DMS 273 (cell line): Measurements from ENCODE around the gene KCNK18.
"Not testable (repeated sequence)": the region's sequence is repeated elsewhere in the genome, so short reads cannot be mapped to it uniquely, and the experiment has no call there.

Source experiments
- DNase-seq: peaks from one replicate; lab custom pipeline; 2025; ENCODE audit not compliant: unreplicated experiment; lab: John Stamatoyannopoulos, UW

Gene KCNK18

DNA sequence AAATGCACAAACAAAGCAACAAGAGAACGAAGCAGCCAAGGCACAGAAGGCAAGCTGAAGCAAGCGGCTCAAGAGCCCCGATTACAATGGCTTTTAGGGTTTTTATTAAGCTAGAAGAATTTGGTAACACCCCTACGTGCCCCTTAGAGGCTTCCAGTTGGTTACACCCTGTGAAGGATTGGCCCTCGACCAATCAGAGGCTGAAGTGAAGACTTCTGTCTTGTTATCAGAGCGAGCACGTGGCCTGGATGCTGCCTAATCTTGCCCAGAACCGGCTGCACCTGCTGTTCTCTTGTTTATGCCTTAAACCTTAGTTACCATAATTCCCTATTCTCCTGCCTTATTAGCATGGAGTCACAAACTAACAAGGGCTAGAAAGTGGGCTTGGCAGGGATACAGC lies 21.4 kb downstream of the KCNK18 start:
- peak; percentile 84 for DNase-seq

DNA sequence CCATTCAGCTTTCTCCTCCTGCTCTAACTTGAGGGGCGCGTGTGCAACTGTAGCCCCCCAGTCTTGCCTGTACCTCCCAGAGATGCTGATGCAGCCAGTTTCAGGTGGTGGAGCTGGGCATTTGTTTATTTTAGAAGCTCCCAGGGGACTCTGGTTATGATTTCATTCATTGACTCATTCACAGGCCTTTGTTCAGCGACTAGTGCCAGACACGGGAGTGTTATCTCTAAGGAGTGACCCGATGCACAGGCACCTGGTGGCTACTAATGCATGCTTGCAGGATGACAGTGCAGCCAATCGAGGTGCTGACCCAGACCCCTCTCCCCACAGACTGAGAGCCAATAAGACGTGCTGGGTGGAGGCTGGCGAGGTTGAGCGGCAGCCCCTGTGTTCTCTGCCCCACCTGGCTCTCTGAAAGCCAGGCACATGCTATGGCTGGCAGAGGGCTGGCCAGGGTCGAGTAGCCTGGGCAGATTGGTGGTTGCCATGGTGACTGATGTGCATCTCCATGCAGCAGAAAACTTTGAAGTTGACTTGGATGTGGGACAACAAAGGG lies 23.9 kb downstream of the KCNK18 start:
- DNase-seq, result peak; percentile 62

DNA sequence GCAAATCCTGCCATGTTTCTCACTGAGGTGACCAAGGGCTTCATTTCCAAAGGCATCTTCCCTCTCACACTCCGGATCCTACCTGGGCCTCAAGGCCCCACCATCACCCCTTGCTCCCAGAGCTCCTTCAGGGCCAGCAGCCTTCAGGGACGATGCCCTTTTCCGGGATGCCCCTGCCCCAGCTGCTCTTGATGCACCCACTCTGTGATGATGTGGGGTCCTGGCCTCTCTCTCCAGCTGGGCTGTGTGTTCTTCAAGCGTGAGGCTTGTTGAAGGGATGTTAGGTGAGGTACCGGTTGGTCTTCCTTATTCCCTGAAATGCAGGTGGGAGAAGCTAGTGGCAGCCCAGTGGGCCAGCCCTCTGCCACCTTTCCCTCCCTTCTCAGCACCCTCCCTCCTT lies 25.3 kb downstream of the KCNK18 start:
- no peak for DNase-seq

DNA sequence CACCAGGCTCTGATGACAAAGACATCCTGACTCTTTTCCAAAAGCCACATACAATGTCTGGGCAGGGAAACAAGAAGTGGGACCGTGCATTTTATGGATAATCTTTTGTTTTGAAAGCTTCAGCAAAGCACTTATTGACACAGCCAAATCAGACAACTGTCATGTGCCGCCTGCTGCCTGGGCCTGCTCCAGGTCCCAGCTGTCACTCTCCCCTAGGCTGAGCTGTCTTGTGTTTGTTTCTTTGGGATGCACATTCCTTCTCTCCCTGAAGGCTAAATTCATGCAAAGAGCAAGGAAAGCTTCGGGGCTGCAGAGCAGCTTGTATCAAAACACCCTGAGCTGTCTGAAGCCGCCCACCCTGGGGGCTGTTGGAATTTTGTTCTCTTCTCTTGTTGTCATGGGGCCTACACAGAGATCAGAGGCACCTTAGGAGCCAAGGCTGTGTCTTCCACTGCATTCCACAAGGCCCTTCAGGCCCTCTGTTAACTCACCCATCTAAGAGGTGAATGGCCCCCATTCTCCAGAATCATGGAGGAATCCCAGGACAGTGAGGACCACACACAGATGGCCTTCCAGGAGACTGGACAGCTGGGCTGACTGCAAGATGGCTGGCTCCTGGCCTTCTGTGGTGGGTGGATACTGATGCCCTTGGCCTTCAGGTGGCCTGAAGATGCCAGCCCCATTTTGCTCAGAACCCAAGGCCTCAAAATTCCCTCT lies 25.8 kb downstream of the KCNK18 start:
- peak; percentile 24 for DNase-seq

DNA sequence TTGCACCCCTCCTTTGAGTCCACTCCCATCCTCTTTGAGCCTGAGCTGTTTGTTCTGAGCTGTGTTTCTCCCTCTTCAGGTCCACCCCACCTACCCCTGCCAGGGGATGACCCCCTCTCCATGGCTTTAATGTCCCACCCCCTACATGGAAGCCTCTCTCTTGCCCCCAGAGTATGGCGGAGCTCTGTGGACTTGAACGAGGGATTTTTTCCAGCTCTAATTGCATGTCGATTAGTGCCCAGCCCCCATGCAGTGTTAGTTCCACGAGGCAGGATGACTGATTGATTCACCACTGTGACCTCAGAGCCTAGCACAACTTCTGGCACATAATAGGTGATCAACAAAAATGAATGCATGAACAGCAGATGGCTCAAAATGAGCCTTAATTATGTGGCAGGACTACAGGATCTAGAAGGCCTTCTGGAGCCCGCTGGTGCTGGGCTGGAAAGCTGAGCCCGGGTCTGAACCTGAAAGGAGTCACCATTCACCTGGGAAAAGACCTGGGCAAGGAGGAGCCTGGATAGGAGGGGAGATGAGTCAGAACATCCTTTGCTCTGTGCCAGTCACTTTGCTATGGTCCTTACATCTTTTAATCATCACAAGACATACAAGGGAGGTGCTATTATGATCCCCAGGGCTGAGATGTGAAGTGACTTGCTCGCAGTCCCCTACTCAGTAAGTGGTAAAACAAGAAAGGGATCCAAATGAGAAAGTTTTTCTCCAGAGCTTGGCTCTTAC lies 26.6 kb downstream of the KCNK18 start:
- DNase-seq, result peak; percentile 5

DNA sequence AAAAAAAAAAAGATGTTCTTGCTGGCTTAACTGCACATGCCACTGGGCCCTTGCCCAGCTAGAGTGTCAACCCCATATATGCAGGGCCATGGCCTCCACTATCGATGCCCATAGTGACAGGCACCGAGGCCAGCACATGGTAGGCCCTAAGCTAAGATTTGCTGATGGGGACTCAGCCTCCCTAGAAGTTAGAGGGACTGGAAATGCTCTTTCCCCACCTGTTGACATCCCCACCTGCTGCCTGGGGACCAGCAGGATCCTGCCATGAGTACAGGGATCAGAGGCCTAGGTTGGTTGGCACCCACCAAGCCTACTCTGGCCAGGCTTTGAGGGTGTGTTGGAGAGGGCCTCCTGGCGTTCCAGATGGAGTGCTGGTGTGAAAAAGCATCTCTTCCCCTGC lies 27.6 kb downstream of the KCNK18 start:
- no peak for DNase-seq

DNA sequence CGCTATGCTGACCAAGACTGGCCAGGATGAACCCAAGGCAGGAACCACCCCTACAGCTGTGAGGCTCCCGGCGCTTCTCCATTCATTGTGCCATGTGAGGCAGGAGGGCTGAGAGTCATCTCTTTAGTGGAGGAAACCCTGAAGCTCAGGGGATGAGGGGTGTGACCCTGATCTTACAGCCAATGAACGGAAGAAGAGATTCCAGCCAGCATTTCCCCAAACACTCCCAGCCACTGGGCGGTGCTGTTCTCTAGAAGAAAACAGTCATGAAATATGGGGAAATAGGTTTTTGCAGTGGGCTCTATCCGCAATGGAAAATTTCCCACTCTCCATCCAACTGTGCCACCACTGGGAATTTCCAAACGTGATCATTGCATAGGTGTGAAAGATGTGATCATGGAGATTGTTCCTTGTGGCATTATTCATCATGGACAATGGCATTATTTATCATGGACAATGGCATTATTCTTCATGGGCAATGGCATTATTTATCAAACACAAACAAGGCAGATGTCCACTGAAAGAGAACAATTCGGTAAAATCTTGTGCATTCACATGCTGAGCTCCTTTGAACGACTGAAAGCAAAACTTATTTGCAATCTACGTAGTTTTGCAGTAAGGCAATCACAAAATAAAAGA lies 29.6 kb downstream of the KCNK18 start:
- peak; percentile 68 for DNase-seq

DNA sequence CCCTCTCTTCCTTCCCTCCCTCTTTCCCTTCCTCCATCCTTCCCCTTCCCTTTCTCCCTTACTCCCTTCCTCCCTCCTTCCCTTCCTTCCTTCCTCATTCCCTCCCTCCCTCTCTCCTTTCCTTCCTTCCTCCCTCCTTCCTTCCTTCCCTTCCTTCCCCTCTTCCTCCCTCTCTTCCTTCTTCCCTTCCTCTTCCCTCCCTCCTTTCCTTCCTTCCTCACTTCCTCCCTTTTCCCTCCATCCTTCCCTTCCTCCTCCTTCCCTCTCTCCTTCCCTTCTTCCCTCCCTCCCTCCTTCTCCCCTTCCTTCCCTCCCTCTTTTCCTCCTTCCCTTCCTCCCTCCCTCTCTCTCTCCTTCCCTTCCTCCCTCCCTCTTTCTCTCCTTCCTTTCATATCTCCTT lies 30.9 kb downstream of the KCNK18 start:
- DNase-seq, result no peak

DNA sequence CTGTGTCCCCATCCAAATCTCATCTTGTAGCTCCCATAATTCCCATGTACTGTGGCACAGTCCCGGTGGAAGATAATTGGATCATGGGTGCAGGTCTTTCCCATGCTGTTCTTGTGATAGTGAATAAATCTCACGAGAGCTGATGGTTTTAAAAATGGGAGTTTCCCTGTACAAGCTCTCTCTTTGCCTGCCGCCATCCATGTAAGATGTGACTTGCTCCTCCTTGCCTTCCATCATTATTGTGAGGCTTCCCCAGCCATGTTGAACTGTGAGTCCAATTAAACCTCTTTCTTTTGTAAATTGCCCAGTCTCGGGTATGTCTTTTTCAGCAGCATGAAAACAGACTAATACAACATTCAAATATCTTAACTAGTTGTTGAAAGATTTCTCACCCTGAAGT lies 32.8 kb downstream of the KCNK18 start:
- DNase-seq, result not testable (repeated sequence)

DNA sequence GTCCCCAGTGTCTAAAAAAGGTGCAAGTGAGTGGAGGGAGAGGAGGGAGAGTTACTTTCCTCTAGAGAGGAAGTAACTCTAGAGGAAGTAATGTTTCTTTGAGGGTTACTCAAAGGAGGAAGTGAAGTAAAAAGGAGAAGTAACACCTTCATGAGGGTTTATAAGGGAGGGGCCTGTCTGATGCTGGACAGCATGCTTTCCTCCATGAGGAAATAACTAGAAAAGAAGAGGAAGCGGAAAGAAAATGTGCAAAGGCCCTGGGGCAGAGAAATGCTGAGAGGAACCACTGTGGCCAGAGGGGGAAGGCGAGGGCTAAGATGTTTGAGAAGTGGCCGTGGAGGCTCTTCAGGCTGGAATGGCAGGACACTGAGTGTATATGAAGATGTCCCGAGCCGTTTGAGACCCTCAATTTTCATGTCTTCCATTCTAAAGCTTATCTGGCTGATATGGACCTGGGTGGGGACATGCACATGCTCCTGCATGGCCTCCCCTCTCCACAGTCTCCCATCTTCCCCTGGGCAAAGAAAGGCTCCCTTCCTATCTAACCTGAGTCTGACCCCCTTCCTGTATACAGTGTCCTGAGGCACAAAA lies 40.2 kb downstream of the KCNK18 start:
- DNase-seq, result no peak

DNA sequence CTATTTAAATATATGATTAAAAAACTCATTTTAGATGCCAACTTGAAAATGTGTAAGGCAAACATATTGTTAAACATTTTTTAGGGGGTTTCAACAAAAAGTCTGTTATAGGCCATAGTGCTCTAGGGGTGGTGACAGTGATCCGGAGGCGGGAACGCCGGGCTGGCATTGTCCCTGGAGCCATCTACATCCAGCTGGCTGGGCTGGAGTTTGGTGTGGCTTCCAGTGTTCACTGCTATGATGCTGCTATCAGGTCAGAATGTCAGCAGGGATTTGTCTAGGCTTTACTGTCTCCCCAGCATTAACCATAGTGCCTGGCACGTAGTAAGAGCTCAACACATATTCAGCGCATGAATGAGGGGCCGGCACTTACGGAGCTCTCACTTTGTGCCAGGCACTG lies 41.8 kb downstream of the KCNK18 start:
- no peak for DNase-seq

DNA sequence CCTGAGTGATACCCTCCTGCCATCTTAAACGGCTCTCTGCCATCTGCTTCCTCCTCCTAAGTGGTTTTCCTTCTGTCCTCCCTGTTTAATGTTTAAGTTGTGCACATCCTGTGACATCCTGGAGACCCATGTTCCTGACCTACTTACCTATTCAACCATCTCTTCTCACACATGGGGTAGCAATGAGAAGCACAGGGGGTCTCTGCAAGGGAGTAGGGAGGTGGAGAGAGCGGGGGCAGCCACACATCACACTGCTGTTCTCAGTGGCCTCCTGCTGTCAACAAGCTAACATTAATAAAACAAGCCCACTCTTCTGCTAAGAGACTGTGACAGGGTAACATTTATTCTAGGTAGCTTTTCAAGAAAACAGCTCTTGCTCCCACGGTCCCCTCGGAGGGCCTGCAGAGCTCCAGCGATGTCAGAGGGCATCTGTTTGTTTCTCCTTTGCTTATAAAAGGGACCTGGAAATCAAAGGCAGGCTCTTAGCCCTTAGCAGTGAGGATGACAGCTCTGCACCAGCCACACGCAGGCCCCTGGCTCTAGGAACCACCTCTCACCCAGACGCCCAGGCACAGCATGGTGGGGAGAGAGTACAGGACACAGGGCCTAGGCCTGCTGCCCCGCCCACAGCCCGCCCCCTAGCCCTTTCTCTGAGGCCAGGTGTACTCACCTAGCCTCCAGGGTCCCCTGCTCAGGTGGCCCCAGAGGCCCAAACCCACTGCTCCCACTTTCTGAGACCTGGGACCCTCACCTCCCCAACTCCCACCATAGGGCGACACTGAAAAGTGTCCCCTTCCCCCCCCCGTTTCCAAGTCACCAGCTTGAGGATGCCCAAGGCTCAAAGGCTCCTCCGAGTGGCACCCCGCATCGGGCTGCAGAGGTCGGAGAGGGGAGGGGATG lies 42.7 kb downstream of the KCNK18 start:
- DNase-seq, result peak; percentile 23

DNA sequence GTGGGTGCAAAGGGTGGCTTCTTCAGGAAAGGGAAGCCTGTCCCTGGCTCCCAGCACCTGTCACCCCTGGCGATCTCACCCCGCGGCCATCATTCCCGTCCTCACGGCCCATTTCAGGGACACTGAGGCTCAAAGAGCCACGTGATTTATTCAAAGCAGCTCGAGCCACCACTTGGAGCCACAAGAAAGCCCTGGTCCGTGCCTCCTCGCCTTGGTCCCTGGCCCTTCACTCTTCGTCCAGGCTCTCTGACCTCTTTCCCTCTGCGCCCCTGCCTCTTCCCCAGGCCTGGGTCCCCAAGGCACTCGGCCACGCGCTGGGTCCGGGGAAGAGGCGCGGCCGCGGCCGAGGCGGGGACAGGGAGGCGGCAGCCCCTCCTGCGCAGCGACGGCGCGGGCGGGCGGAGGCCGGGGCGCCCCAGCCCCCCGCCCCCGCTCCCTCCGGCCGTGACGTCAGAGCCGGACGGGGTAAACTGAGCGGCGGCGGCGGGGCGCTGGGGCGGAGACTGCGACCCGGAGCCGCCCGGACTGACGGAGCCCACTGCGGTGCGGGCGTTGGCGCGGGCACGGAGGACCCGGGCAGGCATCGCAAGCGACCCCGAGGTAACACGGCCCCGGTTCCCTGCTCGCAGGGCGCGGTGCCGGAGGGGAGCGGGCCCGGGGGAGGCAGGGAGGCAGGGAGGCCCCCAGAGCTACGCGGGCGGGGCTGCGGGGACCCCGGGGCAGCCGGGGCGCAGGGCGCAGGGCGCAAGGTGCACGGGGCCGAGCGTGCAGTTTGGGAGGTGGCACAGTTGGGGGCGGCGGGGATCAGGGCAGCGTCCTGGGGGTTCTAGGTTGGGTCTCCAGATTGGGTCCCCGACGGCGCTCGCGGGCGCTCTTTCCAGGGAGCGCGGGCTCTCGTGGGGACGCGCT lies 43.6 kb downstream of the KCNK18 start, which contains the start of gene SLC18A2:
Gene SLC18A2 (plus strand): TSS at position 494 of the 909 bp plus-strand sequence. CDS start 580 bp downstream, outside the sequence.
- peak; percentile 22 for DNase-seq

DNA sequence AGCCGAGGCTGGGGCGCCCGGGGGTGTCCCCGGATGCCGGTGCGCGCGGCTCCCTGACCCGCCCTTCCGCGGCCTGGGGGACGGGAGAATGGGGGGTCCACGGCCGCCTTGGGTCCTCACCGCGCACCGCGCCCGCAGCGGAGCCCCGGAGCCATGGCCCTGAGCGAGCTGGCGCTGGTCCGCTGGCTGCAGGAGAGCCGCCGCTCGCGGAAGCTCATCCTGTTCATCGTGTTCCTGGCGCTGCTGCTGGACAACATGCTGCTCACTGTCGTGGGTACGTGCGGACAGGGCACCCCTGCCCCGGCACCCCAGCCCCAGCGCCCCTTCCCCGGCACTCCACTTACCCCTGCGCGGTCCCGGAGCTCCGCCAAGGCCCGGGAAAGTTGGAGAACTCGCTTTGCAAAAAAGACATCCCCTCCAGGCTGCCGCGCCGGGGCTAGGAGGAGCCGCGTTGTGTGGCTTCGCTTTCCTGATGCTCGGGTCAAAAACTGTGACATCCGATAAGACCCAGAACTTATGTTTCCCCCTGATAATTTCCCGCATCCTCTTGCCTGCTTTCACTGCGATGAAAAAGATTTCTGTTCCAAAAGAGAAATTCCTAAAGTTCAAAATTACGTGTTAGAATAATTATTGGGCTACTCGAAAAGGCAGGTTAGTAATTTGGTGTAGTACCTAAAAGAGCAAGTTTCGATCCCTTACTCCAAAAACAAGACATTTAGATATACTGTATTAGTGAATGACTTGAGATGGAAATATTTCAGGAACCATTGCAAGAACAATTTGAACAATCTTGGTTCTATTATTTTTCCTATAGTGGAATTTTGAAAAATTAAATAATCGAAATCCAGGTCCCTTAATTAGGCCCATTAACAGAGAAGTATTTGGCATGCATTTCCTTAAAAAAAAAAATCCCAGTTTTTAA lies 44.5 kb downstream of the KCNK18 start:
- peak; percentile 30 for DNase-seq

DNA sequence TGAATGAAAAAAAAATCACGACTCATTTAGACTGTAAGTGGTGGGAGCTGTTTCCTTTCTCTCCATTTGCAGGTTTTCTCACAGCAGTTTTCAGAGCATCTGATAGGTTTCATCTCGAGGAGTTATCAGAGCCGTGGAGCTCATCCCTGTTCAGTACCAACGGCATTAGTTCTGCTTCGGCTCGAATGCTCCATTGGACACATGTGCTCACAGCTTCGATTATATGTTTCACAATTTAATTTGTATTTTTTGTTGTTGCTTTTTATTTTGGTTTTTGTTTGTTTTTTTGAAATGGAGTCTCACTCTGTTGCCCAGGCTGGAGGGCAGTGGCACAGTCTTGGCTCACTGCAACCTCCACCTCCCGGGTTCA lies 45.2 kb downstream of the KCNK18 start:
- no peak for DNase-seq

DNA sequence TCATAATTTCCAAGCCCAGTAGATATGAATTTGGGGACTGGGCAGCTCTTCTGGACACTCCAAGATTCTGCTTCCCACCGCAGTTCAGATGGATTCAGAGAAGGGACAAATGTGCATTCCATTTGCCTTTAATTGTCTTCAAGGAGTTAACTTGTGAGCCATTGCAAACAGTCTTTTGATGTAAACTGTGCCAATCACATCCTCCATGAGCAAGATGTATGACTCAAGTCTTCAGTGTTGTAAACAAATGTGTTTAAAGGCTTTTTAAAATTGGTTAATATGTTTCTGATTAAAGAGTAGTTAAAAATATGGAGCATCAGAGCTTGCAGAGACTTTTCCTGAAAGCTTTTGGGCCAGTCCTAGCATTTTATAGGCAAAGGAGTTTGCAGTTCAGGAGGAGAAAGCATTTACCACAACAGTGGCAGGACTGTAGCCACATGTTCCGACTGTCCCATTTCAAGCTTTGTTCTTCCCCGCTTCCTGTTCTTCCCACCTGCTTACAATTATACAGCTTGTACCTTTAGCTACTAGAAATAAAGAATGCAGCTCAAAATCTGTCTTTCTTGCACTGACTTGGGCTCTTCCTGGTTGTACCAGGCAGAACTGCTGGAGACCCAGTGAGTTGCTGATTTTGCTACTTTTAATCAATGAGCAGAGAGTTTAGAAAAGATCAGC lies 49.8 kb downstream of the KCNK18 start:
- DNase-seq, result no peak

DNA sequence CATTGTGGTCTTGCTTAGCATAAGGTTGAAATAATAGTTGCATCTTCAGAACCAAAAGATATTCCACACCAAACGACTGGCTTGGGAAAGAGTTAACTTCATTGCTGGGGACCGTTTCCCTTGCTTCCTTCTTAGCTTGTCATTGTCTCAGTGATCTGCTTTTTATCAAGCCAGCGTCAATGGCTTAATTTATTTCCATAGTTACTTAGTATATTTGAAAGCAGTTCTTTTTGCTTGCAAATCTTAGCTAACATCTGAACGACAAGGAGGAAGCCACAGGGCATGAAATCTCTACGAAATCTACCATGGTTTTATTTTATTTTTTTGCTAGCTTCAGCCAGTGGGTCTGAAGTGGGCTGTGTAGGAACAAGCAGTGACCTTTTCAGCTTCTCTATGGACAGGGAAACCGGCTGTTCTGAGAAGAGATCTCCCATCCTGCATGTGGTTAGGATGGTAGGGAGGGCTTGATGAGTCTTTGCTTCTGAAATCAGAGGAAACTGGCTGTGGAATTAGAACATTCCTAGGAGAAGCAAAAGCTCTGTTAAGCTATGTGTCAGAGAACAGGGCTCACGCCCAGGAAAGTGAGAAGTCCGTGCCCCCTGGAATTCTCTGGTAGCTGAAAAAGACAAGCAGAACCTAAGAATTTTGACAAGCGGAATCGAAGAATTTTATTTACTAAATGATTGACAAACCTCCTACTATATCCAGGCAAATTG lies 51.6 kb downstream of the KCNK18 start:
- no peak for DNase-seq
